Measurements from ENCODE around the gene CHST12.

Gene CHST12

GRCh38 chr7:2478399-2478785 is 75.0 kb downstream of the CHST12 start:
- DNase-seq (ENCODE audit: low read depth, low spot score): no peak

GRCh38 chr7:2478800-2479199 is 75.4 kb downstream of the CHST12 start:
- no peak for DNase-seq (ENCODE audit: low read depth, low spot score)

- DNase-seq (ENCODE audit: low read depth, low spot score): no peak
Observed at GRCh38 chr7:2479276-2480069, 76.1 kb downstream of the CHST12 start.

- DNase-seq (ENCODE audit: low read depth, low spot score): no peak
Observed at GRCh38 chr7:2480070-2480408, 76.6 kb downstream of the CHST12 start.

- no peak for DNase-seq (ENCODE audit: low read depth, low spot score)
Observed at GRCh38 chr7:2481195-2481594, 77.8 kb downstream of the CHST12 start.

GRCh38 chr7:2482725-2483451 is 79.5 kb downstream of the CHST12 start:
- DNase-seq (ENCODE audit: low read depth, low spot score): no peak

GRCh38 chr7:2483494-2483893 is 80.1 kb downstream of the CHST12 start:
- DNase-seq (ENCODE audit: low read depth, low spot score): no peak

- no peak for DNase-seq (ENCODE audit: low read depth, low spot score)
Observed at GRCh38 chr7:2484868-2485267, 81.5 kb downstream of the CHST12 start.

GRCh38 chr7:2487586-2488271 is 84.3 kb downstream of the CHST12 start:
- no peak for DNase-seq (ENCODE audit: low read depth, low spot score)

GRCh38 chr7:2488272-2488645 is 84.8 kb downstream of the CHST12 start:
- no peak for DNase-seq (ENCODE audit: low read depth, low spot score)

GRCh38 chr7:2488681-2489080 is 85.3 kb downstream of the CHST12 start:
- DNase-seq (ENCODE audit: low read depth, low spot score): no peak

- no peak for DNase-seq (ENCODE audit: low read depth, low spot score)
Observed at GRCh38 chr7:2490181-2490651, 86.8 kb downstream of the CHST12 start.

GRCh38 chr7:2492038-2492437 is 88.6 kb downstream of the CHST12 start:
- no peak for DNase-seq (ENCODE audit: low read depth, low spot score)

- DNase-seq (ENCODE audit: low read depth, low spot score): no peak
Observed at GRCh38 chr7:2493205-2494164, 90.1 kb downstream of the CHST12 start.

GRCh38 chr7:2494191-2495130 is 91.0 kb downstream of the CHST12 start:
- no peak for DNase-seq (ENCODE audit: low read depth, low spot score)

GRCh38 chr7:2495418-2496299 is 92.2 kb downstream of the CHST12 start:
- no peak for DNase-seq (ENCODE audit: low read depth, low spot score)

- no peak for DNase-seq (ENCODE audit: low read depth, low spot score)
Observed at GRCh38 chr7:2496375-2496774, 93.0 kb downstream of the CHST12 start.

GRCh38 chr7:2497065-2497464 is 93.7 kb downstream of the CHST12 start:
- no peak for DNase-seq (ENCODE audit: low read depth, low spot score)

Data from activated naive CD8-positive, alpha-beta T cell treated with anti-CD3 and anti-CD28 coated beads, Interleukin-2, amount 50 U/mL, for 16 hours (primary cell).